Transverse colon (tissue), 4 donors: Measurements from ENCODE around the gene HAUS5. TPM values are rescaled to one million over a fixed set of nuclear protein-coding genes. Genes with fewer than 3 reads are reported as not detected.
"Not testable (repeated sequence)": the region's sequence is repeated elsewhere in the genome, so short reads cannot be mapped to it uniquely, and the experiment has no call there.

ENCODE experiments used
- DNase-seq: peaks from one replicate; pipeline ENCODE4 v3.0.0-alpha.2; 2019
- H3K27ac ChIP-seq, 4 donors: fragments of 200-600 bp; sonication (generic); 2 replicates each; pipeline ENCODE4 v1.5.1; 2016 to 2018; ENCODE audit warnings: inconsistent platforms in 4 of 4
- H3K27me3 ChIP-seq: fragments of 200-600 bp; sonication (generic); 2 replicates; pipeline ENCODE4 v1.5.1; 2017; ENCODE audit warnings: inconsistent platforms
- H3K36me3 ChIP-seq, 4 donors: fragments of 200-600 bp; sonication (generic); 2 replicates each; pipeline ENCODE4 v1.5.1; 2017 to 2019; ENCODE audit warnings: inconsistent platforms in 4 of 4
- H3K4me1 ChIP-seq, 4 donors: fragments of 200-600 bp; sonication (generic); 2 replicates each; pipeline ENCODE4 v1.5.1; 2017 to 2020; ENCODE audit warnings: inconsistent platforms in 4 of 4
- H3K4me3 ChIP-seq, 4 donors: fragments of 200-600 bp; sonication (generic); 1 replicate in 1 of 4; 2 replicates in 3 of 4; pipeline versions ENCODE4 v1.5.1 to v1.6.1; 2017 to 2019; ENCODE audit warnings: inconsistent platforms in 4 of 4
- H3K9me3 ChIP-seq, 2 donors: fragments of 200-600 bp; sonication (generic); 2 replicates each; pipeline ENCODE4 v1.5.1; 2017 to 2019; ENCODE audit warnings: inconsistent platforms in 2 of 2
- CTCF ChIP-seq, 5 experiments: fragments of 200-600 bp in 3 of 5; fragments of 450-650 bp in 2 of 5; sonication (generic) in 3 of 5; IDR thresholded peaks; 1 replicate in 2 of 5; 2 replicates in 3 of 5; pipeline ENCODE4 v1.5.1; 2016 to 2017; ENCODE audit warnings: antibody characterized with exemption in 5 of 5, inconsistent platforms in 3 of 5, mild to moderate bottlenecking in 2 of 5, moderate library complexity in 1 of 5
- EP300 ChIP-seq: sonication (generic); formaldehyde crosslinking; IDR thresholded peaks from one replicate; pipeline ENCODE4 v1.6.1; 2017; ENCODE audit warnings: antibody characterized with exemption, low read depth
- POLR2A ChIP-seq: fragments of 450-650 bp; IDR thresholded peaks from one replicate; pipeline ENCODE4 v1.6.1; 2016; ENCODE audit warnings: antibody characterized with exemption, mild to moderate bottlenecking, moderate library complexity
- POLR2AphosphoS5 ChIP-seq, 3 donors: sonication (generic); formaldehyde crosslinking; IDR thresholded peaks; one replicate each; pipeline ENCODE4 v1.6.1; 2016; ENCODE audit warnings: antibody characterized with exemption in 3 of 3
- WGBS, 2 donors: methylation state at CpG; one replicate each; pipeline ENCODE4 v1.1.5; 2018; ENCODE audit warnings: low coverage in 1 of 2; 5-methylcytosine and 5-hydroxymethylcytosine counted together
- in situ Hi-C, 4 donors: fragments of 200-750 bp; cut with MboI; loops; one replicate each; pipeline versions ENCODE4 v1.15.0 to v1.15.1; 2017; ENCODE audit warnings: low sequenced_read_pairs in 3 of 4, low pct_ligation_motif_present in 1 of 4, low pct_unique_long_range_greater_than_20kb in 1 of 4
- intact Hi-C: fragments of 100-400 bp; cut with DNase I; formaldehyde crosslinking; loops from one replicate; pipeline ENCODE4 v1.15.1; 2023; ENCODE audit warnings: low total_unique reads
- total RNA-seq, 4 donors: library from RNA; depleted of rRNA; stranded (reverse); fragments of >200 nt; gene quantifications; one replicate each; pipeline ENCODE4 v1.1.0, GENCODE V29; 2016

The HAUS5 gene
- total RNA-seq, 4 donors from 2014 or later: 3.7 to 6.6 (median 5.2) TPM

DNA sequence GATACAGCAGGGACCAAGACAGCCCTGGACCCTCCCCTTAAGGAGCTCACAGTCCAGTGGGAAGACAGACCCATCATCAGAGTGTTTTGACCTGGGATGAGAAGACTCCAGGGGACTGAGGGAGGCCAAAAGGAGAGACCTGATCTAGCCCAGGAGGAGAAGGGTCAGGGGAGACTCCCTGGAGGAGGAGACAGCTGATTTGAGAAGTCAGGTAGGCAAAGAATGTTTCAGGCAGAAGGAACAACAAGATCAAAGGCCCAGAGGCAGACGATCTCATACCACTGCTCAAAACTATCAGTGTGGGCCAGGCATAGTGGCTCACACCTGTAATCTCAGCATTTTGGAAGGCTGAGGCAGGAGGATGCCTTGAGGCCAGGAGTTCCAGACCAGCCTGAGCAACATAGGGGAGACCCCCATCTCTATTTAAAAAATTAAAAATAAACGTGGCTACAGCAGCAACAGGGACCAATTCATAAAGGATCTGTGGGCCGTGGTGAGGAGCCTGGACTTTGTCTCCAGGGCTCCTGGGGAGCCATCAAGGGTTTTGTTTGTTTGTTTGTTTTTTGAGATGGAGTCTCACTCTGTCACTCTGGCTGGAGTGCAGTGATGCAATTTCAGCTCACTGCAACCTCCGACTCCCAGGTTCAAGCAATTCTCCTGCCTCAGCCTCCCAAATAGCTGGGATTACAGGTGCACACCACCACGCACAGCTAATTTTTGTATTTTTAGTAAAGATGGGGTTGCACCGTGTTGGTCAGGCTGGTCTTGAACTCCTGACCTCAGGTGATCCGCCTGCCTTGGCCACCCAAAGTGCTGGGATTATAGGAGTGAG is 33.4 kb downstream of the HAUS5 start:
- H3K36me3 ChIP-seq: peaks cover 0 to 7% (median under 1%) of the 10 kb centered on the region in 4 donors
- no peak overlapping the region for H3K4me3 ChIP-seq
- no peaks in the 10 kb centered on the region for H3K27me3 ChIP-seq
- in situ Hi-C loops (no loop called here), intact Hi-C loops (no loop called here)
- no peak for TF ChIP-seq CTCF (IDR thresholded peaks at IDR 0.05)
- no peak for TF ChIP-seq POLR2A
- no peak for TF ChIP-seq POLR2AphosphoS5 (IDR thresholded peaks at IDR 0.05)
- no peak for TF ChIP-seq EP300
- WGBS, 2 donors: 44 to 73% methylated on average over 2 to 7 of the region's 7 CpGs
- peaks cover 8 to 53% (median 40%) of the 10 kb centered on the region in 4 donors for H3K4me1 ChIP-seq
- H3K27ac ChIP-seq: peak overlapping the region in 3 of 4 donors; percentile 92 to 95 (median 94)
- H3K9me3 ChIP-seq: no peaks in the 10 kb centered on the region
- no peak for DNase-seq

DNA sequence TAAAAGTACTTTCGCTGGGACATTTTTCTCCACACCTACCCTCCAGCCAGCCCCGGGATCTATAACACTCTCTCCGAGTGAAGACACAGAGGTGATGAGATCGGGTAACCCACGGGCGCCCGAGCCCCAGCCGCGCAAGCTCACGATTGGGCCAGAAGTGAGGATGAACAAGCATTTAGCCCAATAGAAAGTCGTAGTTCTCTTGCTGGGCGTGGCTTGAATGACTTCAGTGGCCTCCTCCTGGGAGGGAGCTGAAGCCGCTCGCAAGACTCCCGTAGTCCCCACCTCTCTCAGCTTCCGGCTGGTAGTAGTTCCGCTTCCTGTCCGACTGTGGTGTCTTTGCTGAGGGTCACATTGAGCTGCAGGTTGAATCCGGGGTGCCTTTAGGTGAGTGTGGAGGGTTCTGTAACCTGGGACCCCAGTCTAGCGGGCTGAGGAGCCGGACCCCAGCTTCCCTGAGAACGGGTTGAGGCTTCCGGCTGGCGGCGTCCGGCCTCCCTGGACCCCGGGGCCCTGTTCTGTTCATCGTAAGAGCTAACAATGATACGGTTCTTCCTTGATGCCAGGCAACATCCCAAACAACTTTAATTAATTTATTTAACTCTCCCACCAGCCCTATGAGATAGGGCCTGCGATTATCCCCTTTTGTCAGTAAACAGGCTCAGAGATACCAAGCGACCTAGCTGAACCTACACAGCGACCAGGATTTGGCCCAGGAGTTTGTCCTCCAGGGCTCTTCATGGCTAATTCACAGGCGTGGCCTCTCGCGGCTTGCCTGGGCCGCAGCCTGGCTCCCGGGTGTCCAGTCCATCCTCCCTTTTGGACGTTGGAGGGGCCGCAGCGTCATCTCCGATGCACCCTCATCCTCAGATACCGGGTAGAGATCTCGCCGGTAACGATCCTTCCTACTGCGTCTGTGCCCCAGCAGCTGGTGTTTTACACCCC is 35.8 kb downstream of the HAUS5 start, which contains the start of gene COX6B1:
TSS of gene COX6B1 (plus strand) at position 307 of the 945 bp plus-strand sequence. CDS start 2,921 bp downstream, outside the sequence.
- peak; percentile 95 for TF ChIP-seq POLR2A
- TF ChIP-seq CTCF (IDR thresholded peaks at IDR 0.05): no peak
- TF ChIP-seq POLR2AphosphoS5 (IDR thresholded peaks at IDR 0.05): peak; percentile 92 to 98 (median 97)
- in situ Hi-C loops (no loop called here), intact Hi-C loops (no loop called here)
- peak within 1 kb of the TSS; percentile 46 to 84 (median 68) for H3K4me3 ChIP-seq
- peak within 1 kb of the TSS; percentile 84 to 93 (median 90) for H3K27ac ChIP-seq
- peaks cover 4 to 35% (median 30%) of the 10 kb centered on the region in 4 donors for H3K4me1 ChIP-seq
- peaks cover 0 to 22% (median 11%) of the 10 kb centered on the region in 4 donors for H3K36me3 ChIP-seq
- peak; percentile 96 for DNase-seq
- H3K27me3 ChIP-seq: no peaks in the 10 kb centered on the region
- 0% methylated on average over 45 of the region's 46 CpGs; no CpG with 5 or more reads in 1 of the 2 donors for WGBS, 2 donors
- no peaks in the 10 kb centered on the region for H3K9me3 ChIP-seq

DNA sequence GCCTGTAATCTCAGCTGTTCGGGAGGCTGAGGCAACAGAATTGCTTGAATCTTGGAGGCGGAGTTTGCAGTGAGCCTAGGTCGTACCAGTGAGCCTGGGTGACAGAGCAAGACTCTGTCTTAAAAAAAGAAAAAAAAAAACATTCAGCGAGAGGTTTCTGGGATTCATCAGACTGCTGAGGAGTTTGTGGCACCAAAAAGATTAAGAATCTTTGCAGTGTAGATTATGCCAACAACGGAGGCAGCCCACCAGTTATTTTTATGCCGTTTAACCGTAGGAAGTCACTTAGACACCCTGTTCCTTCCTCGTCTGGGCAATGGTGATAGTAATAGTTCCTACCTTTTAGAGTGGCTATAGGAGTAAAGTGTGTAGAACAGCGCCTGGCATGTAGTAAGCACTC is 38.0 kb downstream of the HAUS5 start:
- Histone ChIP-seq H3K4me3 (no peak overlapping the region), H3K27me3 (no peaks in the 10 kb centered on the region), H3K9me3 (no peaks in the 10 kb centered on the region), H3K4me1 (peaks cover 0 to 25% (median 20%) of the 10 kb centered on the region in 4 donors), H3K36me3 (peaks cover 0 to 41% (median 20%) of the 10 kb centered on the region in 4 donors), H3K27ac (no peak overlapping the region)
- in situ Hi-C loops: no loop called here
- intact Hi-C loops: no loop called here
- TF ChIP-seq EP300 (no peak), POLR2AphosphoS5 (IDR thresholded peaks at IDR 0.05) (no peak), POLR2A (no peak), CTCF (IDR thresholded peaks at IDR 0.05) (no peak)
- 71 to 73% methylated on average over 9 of the region's 9 CpGs for WGBS, 2 donors
- no peak for DNase-seq

GRCh38 chr19:35654828-35655227 is 42.3 kb downstream of the HAUS5 start:
- H3K27me3 ChIP-seq, H3K27ac ChIP-seq, H3K4me1 ChIP-seq, intact Hi-C loops, in situ Hi-C loops, H3K9me3 ChIP-seq, H3K4me3 ChIP-seq, DNase-seq: not testable (repeated sequence)
- 95 to 100% methylated on average over 1 to 6 of the region's 6 CpGs for WGBS, 2 donors
- peaks cover 0 to 79% (median 31%) of the 10 kb centered on the region in 4 donors for H3K36me3 ChIP-seq
